T-helper 2 cell treated with Interferon-gamma antibody and Interleukin-4, amounts not matched to agents 100 ng/mL and 5 ng/mL, for 36 hours (primary cell): ENCODE data around the gene COL15A1. TPM values are rescaled to one million over a fixed set of nuclear protein-coding genes. Genes with fewer than 3 reads are reported as not detected.
"Not testable (repeated sequence)": the region's sequence is repeated elsewhere in the genome, so short reads cannot be mapped to it uniquely, and the experiment has no call there.

Experiments used
- intact Hi-C: fragments of 100-400 bp; cut with micrococcal nuclease; formaldehyde crosslinking; loops from one replicate; pipeline ENCODE4 v1.15.1; 2023
- total RNA-seq: library from RNA; stranded (reverse); gene quantifications from 2 replicates; pipeline ENCODE4 v1.2.3, GENCODE V29; 2022

COL15A1 gene
- 0.20 and 0.23 TPM in 2 replicates for total RNA-seq

DNA sequence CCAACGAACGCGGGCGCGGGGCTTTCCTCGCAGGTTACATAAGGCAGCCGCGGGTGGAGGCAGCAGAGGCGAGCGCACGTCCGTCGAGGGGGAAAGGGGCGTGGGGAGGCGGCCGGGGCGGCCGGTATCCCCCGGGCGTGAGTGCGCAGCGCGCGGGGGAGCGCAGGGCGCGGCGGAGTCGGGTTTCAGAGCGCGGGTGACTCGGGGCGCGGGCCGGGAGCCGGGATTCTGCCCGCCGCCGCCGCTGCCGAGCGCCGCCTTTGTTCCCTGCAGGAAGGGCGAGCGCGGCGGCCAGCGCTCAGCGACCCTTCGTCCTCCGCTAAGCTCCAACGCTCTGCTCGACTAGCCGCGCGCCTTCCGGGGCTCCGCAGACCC is at the start of gene COL15A1:
Gene COL15A1, plus strand, starts transcription at position 226 of the 375 bp plus-strand sequence. CDS start 155 bp downstream, outside the sequence.
- intact Hi-C loops, result no loop called here

GRCh38 chr9:98894171-98894570 is 49.5 kb upstream of the COL15A1 start:
- intact Hi-C loops, result no loop called here

- intact Hi-C loops, result no loop called here
Observed at GRCh38 chr9:98894761-98895160, 48.9 kb upstream of the COL15A1 start.

- intact Hi-C loops, result no loop called here
Observed at GRCh38 chr9:98896632-98897031, 47.1 kb upstream of the COL15A1 start.

DNA sequence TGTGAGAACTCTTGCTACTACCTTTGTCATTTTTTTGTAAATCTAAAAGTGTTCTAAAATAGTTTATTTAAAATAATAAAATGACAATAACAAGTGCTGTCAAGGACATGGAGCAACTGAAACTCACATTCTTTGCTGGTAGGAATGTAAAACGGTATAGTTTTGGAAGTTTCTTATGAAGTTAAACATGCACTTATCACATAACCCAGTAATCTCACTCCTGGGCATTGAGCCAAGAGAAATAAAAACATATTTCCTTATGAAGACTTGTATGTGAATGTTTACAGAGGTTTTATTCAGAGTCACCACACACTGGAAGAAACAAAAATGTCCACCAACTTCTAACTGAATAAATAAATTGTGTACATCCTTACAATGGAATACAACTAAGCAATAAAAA is 46.0 kb upstream of the COL15A1 start:
- intact Hi-C loops, result no loop called here

DNA sequence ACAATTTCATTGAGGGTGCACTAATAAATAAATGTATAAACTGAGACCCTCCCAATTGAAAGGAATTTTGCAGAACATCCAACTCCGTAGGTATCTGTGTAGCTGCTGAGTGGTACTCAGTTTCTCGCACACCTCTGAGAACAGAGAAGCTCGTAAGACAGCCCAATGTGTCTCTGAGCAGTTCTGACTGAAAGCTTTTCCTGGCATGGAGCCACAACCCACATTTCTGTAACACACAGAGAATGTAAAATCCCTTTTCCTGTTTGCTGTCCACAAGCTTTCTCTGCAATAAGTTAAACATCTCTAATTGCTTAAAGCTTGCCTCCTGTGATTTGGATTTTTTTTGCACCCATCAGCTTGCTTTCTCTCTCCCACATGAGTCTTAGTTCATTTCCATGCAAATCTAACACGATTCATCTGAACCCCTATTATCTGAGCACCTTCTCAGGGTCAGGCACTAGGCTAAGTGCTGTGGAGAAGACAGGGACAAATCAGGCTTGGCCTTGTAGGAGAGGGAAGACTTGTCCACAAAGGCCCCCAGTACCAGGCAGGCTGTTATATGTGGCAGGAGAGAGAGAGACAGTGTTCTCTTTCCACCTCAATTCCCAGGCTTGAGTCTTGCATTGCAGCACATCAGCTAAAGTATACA is 44.2 kb upstream of the COL15A1 start:
- intact Hi-C loops, result no loop called here

- intact Hi-C loops, result no loop called here
Observed at GRCh38 chr9:98900244-98900643, 43.5 kb upstream of the COL15A1 start.

DNA sequence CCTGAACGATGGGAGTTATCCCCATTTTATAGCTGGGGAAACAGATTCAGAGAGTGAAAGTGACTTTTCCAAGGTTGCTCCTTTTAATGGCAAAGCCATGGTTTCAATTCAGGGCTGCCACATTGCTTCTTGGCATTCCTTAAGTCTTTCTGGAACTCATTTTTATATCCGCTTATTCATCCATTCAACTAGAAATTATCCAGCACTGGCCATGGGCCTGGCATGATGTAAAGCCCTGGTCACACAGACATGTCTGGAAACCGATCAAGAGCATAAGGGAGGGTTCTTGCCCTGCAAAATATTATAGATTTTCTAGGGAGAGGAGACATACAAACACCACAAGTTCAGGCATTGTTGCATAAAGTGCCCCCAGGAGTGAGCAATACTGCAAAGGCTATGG is 43.0 kb upstream of the COL15A1 start:
- intact Hi-C loops, result no loop called here

DNA sequence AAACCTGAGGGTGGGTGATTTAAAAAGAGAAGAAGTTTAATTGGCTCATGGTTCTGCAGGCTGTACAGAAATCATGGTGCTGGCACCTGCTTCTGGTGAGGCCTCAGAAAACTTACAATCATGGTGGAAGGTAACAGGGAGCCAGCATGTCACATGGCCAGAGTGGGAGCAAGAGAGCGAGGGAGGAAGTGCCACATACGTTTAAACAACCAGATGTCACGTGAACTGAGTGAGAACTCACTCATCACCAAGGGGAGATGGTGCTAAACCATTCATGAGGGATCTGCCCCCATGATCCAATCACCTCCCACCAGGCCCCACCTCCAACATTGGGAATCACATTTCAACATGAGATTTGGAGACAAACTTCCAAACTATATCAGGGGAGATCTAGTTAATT is 41.9 kb upstream of the COL15A1 start:
- intact Hi-C loops, result not testable (repeated sequence)

DNA sequence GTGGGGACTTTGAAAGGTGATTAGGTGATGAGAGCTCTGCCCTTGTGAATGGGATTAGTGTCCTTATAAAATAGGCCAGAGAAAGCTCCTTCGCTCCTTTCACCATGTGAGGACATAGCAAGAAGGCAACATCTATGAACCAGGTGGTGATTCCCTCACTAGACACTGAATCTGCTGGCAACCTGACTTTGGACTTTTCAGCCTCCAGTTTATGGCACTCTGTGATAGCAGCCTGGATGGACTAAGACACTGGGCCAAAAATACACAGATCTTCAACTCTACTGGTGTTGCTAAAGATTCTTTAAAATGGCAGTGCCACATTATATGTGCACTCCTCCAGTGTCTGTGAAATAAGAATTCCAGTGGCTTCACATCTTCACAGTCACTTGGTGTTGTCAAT is 41.2 kb upstream of the COL15A1 start:
- intact Hi-C loops, result no loop called here

- intact Hi-C loops, result no loop called here
Observed at GRCh38 chr9:98902925-98903324, 40.8 kb upstream of the COL15A1 start.

GRCh38 chr9:98903961-98904411 is 39.7 kb upstream of the COL15A1 start:
- intact Hi-C loops, result no loop called here

GRCh38 chr9:98905015-98905414 is 38.7 kb upstream of the COL15A1 start:
- intact Hi-C loops, result no loop called here

DNA sequence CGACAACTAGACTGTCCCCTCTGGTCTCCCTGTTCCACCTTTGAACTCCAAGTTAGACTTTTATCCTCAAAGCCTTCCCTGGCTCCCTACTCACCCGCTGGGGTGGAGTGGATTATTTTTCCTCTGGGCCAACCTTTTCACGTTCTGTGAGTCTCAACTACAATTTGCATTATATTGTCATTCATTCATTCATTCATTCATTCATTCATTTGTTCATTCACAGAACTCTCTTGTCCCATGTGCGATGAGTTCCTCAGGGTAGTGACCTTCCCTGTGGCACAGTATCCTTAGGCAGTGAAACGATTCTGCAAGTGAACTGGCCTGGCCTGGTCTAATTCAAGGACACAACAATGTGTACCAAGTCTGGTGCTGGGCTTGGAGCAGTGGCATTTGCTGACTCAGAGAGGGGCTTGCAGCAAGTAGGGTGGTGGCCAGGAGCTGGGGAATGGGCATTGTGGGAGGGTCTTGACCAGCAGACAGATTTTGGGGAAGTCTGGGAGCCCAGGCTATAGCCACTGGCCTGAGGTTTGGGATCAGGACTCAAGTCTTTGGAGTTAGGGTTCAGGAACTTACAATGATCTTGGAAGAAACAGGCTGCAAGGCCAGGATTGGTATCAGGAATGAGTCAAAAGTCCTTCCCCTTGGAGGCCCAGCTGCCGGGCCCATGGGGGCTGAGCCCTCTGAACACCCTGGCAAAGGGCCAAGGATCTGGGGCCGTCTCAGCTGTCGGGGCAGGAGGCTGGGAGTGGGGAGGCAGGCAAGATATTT is 37.2 kb upstream of the COL15A1 start:
- intact Hi-C loops, result no loop called here

- intact Hi-C loops, result no loop called here
Observed at GRCh38 chr9:98907055-98907454, 36.7 kb upstream of the COL15A1 start.

DNA sequence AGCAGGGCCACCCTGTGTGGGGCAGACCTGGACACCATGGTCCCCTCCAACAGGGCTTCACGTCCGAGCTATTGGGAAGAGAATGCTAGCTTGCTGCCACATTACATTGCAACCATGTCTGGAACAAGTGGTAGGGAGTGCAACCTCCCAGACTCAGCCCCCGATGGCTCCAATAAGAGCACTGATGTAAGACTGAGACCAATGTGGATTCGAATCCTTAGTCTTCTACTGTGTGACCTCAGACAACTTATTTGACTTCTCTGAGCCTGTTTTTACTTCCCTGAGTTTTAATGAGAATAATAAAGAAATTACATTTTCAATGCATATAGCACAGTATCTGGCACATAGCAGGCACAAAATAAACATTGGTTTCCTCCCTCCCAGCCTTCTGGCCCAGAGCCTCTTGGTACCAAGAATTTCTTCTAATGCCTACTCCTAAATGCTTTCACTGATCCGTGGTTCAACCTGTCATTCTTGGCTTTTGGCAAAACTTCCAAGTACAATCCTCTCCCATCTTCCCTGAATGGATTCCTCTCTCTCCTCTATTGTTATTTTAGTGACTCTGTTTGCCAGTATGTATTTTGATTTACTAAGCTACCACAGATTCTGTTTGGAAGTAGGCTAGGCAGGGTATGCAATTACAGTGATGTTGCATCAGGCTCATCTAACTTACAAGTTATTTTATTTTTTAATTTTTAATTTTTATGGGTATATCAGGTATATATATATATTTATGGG is 34.6 kb upstream of the COL15A1 start:
- intact Hi-C loops, result no loop called here

- intact Hi-C loops, result no loop called here
Observed at GRCh38 chr9:98909935-98910334, 33.8 kb upstream of the COL15A1 start.

DNA sequence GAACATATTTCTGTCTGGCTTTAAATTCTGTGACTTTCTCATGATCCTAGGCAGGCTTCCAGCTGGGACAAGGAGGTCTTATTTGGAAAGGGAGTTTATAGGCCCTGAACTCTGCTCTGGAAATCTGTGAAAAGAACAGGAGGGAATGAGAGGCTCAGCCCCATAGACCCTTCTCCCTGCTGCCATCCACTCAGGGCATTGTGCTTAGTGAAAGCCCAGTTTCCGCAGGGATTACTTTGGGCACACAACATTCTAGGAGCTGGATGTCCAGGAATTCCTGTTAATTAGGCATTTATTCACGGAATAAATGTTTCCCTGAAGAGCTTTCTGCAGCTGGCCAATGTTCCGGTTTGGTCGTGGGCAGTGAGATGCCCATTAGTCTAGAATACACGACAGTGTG is 32.7 kb upstream of the COL15A1 start:
- intact Hi-C loops, result no loop called here

- intact Hi-C loops, result not testable (repeated sequence)
Observed at GRCh38 chr9:98911738-98912137, 32.0 kb upstream of the COL15A1 start.

GRCh38 chr9:98912450-98912849 is 31.3 kb upstream of the COL15A1 start:
- intact Hi-C loops, result no loop called here

DNA sequence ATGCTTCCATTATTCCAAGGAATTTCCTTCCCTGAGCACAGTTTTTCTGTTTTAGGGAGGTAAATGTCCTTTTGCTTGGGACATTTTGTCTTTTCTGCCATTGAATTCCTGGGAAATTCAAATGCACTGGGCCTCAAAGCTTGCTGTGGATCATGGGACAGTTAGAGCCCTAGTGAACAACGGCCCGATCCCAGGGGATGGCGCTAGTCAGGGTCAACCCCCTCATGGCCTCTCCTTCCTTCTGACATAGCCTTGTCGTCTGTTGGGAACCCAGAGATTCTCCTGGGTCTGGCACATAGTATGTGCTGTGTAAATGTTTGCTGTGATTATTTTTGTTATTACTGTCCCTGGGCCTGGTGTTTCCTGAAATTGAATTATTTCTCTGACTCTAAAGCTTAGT is 30.7 kb upstream of the COL15A1 start:
- intact Hi-C loops, result no loop called here

DNA sequence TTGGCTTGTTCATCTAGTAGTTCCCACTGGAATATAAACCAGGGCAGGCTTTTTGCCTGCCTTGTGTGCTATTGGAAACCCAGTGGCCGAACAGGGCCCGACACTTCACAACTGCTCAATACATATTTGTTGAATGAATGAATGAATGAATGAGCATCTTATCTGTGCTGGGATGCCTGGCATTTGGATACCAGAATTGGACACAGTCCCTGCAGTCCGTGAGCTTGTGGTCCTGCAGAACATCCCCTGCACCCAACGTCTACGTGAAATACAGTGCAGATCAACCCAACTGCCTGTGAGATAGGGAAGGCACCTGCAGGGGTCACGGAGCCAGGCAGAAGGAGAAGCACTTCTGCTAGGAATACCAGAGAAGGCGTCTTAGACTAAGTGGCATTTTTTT is 30.0 kb upstream of the COL15A1 start:
- intact Hi-C loops, result no loop called here
